HT1080 (cell line): ENCODE measurements around the gene MED27. TPM values are rescaled to one million over a fixed set of nuclear protein-coding genes. Genes with fewer than 3 reads are reported as not detected.
"Not testable (repeated sequence)": the region's sequence is repeated elsewhere in the genome, so short reads cannot be mapped to it uniquely, and the experiment has no call there.

Experiments used
- DNase-seq: peaks from one replicate; pipeline ENCODE4 v3.0.0-alpha.2; 2015; ENCODE audit warnings: low read depth
- total RNA-seq: library from RNA; depleted of rRNA; stranded (reverse); fragments of >200 nt; shearing (Covaris generic); gene quantifications from 2 replicates; pipeline ENCODE4 v1.2.3, GENCODE V29; 2014

MED27 gene
- total RNA-seq, 1 experiment from 2014 or later: 63.5 TPM

DNA sequence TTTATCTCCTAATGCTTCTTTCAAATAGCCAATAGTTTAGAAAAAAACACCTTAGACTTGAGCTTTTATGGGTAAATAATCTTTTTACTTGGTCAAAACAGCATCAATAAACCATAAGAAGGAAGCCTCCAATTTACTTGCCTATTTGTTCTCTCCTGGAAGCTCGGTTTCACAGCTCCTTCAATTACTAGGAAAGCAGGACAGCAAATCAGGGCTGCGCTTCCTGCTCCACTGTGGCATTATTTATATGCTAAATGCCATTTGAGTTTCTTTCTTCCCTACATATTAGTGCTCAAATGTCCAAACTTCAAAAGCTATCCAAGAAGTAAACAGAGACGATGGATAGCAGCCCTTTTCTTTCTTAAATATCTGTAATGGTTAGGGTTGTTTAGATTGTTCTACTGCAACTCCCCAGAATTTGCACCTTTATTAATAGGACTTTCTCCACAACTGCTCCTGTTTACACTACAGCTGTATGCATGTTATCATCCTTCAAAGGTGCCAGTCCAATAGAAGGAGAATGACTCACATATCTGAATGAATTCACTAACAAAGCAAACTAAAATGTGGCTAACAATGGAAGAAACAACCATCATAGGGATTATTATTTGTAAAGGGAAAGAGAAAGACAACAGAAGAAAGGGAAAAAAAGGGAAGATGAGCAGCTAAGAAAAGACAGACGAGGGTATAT is 58.7 kb downstream of the MED27 start:
- no peak for DNase-seq

GRCh38 chr9:132020272-132020671 is 59.4 kb downstream of the MED27 start:
- DNase-seq: no peak

DNA sequence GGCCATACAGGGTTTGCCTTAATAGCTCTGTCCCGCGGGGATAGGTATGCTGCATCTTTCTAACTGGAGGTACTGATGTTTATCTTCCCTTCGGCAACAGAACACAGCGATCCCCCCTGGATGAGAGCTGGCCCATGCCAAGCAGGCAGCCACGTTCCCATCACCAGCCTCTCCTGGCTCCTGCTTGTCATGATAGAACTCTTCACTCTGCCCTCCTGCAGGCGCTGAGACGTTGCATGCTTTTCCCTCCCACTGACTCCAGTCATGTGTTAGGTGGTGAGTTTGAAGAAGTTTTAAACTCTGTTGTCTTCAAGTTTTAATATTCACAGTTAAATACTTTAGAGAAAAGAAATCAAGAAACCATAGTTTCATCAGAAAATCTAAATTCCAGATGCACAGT is 60.0 kb downstream of the MED27 start:
- DNase-seq: no peak

DNA sequence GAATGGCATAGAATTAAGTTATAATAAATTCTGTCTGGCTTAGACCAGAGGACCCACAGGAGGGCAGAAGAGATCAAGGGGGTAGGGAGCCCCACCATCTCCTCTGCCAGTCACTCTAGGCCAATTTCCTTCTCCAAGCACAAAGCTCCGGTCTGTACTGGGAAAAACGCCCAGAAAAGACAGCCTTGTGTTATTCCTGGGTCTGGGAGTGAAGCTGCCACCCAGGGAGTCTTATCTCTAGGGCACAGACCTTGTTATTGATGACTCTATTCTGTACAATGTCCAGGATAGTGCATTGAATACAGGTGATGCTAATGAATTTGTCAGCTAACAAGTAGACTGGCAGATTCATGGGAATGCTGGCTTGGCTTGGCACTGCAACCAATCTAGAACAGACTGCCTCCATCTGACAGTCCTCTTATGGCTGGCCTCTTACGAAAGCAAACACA is 60.7 kb downstream of the MED27 start:
- peak; percentile 21 for DNase-seq

- DNase-seq: no peak
Observed at GRCh38 chr9:132016456-132016855, 63.2 kb downstream of the MED27 start.

- no peak for DNase-seq
Observed at GRCh38 chr9:132015866-132016265, 63.8 kb downstream of the MED27 start.

GRCh38 chr9:132014218-132014805 is 65.4 kb downstream of the MED27 start:
- DNase-seq: no peak

DNA sequence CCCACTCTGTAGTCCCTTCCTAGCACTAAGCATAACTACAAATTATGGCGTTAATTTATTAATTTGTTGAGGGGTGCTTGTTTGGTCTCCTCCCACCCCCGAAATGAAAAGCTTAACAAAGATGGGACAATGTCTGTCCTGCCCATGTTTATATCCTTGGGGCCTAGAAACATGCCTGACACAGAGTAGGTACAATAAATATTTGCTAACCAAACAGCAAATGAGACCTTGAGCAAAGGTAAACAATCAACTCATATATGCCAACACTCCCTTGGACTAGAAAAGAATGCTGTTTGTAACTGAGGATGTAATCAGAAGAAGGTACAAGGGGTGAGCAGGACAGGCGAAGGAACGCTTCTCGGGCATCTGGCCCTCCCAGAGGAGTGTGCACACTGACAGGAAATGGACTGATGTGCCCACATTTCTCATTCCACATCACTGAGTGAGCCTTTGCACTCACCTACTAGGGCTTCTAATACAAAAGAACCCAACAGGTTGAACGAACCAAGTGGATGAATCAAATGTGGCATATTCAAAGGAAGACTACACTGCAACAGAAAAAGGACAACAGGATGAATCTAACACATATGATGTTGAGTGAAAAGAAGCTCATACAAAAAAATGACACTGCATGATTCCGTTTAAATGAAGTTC is 66.8 kb downstream of the MED27 start:
- DNase-seq: no peak

DNA sequence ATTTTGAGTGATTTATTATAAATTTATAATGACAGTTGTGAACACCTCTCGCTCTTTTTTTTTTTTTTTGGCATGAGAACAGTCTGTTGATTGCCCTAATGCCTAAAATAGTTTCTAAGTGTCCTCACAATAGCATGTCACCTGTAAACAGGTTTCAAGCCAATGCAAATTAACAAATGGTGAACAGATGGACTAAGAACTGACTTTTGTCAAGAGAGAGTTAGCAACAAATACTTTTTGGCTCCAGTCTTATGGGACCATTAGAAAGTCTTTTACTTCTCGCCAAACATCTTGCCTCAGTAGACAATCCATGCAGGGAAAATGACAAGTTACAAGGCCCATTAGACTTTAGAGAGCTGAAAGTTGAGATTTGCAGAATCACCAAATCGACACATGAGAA is 67.8 kb downstream of the MED27 start:
- DNase-seq: no peak

DNA sequence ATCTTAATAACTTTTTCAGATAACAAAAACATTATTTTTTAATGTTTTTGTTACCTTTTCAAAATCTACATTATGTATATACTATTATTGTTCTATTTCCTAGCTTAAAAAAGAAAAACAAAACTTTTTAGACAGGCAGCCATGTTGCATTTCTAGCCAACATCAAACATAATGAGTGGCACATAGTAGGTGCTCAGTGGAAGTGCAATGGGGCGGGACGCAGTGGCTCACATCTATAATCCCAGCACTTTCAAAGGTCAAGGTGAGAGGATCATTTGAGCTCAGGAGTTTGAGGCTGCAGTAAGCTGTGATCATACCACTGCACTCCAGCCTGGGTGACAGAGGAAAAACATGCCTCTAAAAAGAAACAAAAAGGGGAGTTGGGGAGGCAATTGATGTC is 68.4 kb downstream of the MED27 start:
- DNase-seq: no peak

GRCh38 chr9:132010201-132010600 is 69.5 kb downstream of the MED27 start:
- not testable (repeated sequence) for DNase-seq

GRCh38 chr9:132008855-132009812 is 70.5 kb downstream of the MED27 start:
- peak; percentile 34 for DNase-seq

DNA sequence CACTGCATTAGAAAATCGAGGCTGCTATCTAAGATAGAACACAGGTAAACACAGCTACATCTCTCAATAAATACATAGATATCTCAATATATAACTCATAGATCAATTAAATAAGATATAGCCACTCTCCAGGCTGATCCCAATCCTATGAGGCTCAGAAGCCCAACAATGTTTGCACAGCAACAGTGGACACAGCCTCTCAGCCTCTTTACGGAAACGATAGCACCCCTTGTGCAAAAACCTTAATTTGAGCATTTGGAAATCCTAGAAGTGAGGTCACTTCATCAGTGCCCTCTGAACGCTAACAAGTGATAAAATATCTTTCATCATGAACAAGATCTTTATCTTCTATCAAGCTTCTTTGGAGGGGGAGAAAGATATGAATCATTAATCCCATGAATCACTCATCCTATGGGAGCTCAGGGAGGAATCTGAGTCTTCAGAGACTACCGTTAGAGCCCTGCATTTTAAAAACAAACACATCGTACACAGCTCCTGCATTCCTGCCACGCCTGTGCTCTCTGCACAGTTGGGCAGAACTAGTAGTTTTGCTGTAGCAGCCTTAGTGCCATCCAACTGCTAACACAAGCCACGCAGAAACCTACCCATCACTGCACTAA is 71.4 kb downstream of the MED27 start:
- DNase-seq: peak; percentile 86

- no peak for DNase-seq
Observed at GRCh38 chr9:132007371-132008025, 72.2 kb downstream of the MED27 start.

DNA sequence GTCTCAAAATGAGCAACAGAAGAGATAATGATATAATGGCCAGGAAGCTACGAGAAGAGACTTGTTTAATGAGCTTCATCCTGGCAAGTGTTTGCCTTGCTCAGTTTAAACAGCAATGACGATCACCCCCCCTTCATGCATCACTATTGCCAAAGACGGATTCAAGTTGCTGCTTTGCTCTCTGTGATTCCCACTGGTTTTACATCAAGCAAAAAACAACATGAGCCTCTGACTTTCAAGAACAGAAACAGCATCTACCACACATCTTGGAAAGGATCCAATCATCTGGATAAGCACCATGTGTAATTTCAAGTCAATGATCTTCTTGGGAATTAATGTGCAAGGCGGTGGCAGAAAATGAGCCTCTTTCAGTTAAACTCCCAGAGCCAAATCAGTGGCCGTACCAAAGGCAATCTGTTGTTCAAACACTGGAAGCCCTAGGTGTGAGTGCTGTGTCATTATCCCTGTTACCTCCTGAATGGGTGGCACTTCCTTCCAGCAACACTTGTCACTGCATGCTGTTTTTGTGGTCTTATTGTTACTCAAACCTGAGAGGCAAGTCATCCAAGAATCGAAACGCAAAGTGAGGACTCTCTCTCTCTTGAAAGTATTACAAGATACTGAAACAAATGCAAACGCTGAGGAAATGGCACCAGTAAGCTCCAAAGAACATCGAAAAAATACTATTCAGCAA is 72.8 kb downstream of the MED27 start:
- no peak for DNase-seq

- DNase-seq: no peak
Observed at GRCh38 chr9:132005899-132006298, 73.8 kb downstream of the MED27 start.

- DNase-seq: no peak
Observed at GRCh38 chr9:132004323-132004722, 75.3 kb downstream of the MED27 start.

- DNase-seq: no peak
Observed at GRCh38 chr9:132003896-132004295, 75.8 kb downstream of the MED27 start.

DNA sequence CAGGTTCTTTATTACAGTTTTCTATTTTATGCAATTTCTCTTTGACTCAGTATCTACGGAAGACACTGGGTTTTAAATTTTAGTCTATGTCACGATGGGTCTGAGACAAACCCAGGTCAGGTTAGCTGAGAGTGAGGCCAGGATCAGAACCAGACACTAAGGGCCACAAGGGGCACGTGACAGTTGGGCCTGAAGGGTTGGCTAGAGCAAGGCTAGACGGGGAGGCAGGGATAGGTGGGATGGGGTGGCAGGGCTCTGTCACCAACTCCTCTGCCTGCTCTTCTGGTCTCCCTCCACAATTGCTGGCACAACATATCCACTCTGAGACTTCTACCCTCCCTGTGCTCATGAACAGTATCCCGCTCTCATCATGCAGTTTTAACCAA is 76.4 kb downstream of the MED27 start:
- no peak for DNase-seq
